Liver (tissue), 3 donors: ENCODE results near the gene ZNF460.

Experiments used
- CTCF ChIP-seq: fragments of 150-350 bp; IDR thresholded peaks from 2 replicates; pipeline ENCODE4 v1.5.1; 2017; ENCODE audit warnings: improper control_type of control experiment, low read depth, low read length; ENCODE audit not compliant: missing input control
- FOXA1 ChIP-seq: IDR thresholded peaks from 2 replicates; pipeline ENCODE4 v1.6.1; 2016; ENCODE audit warnings: antibody characterized with exemption
- GABPA ChIP-seq, 2 donors: IDR thresholded peaks in 1 of 2; conservative IDR thresholded peaks in 1 of 2; 2 replicates each; pipeline ENCODE4 v1.6.1; 2016; ENCODE audit warnings: antibody characterized with exemption in 2 of 2, mild to moderate bottlenecking in 1 of 2, moderate library complexity in 1 of 2
- HNF4A ChIP-seq, 2 donors: conservative IDR thresholded peaks; 2 replicates each; pipeline ENCODE4 v1.6.1; 2016; ENCODE audit warnings: antibody characterized with exemption in 2 of 2, mild to moderate bottlenecking in 2 of 2
- JUND ChIP-seq, 2 donors: IDR thresholded peaks; 2 replicates each; pipeline ENCODE4 v1.6.1; 2016; ENCODE audit warnings: antibody characterized with exemption in 2 of 2
- MAX ChIP-seq: IDR thresholded peaks from 2 replicates; pipeline ENCODE4 v1.6.1; 2016; ENCODE audit warnings: antibody characterized with exemption
- NR2F2 ChIP-seq: IDR thresholded peaks from 2 replicates; pipeline ENCODE4 v1.6.1; 2016; ENCODE audit warnings: antibody characterized with exemption
- RAD21 ChIP-seq, 2 donors: IDR thresholded peaks; 2 replicates each; pipeline ENCODE4 v1.6.1; 2016; ENCODE audit warnings: antibody characterized with exemption in 2 of 2, mild to moderate bottlenecking in 2 of 2
- RXRA ChIP-seq, 2 donors: IDR thresholded peaks; 2 replicates each; pipeline ENCODE4 v1.6.1; 2017 to 2018; ENCODE audit warnings: antibody characterized with exemption in 2 of 2, mild to moderate bottlenecking in 1 of 2
- TAF1 ChIP-seq: conservative IDR thresholded peaks from 2 replicates; pipeline ENCODE4 v1.6.1; 2016; ENCODE audit warnings: antibody characterized with exemption, mild to moderate bottlenecking
- YY1 ChIP-seq: IDR thresholded peaks from 2 replicates; pipeline ENCODE4 v1.6.1; 2016; ENCODE audit warnings: antibody characterized with exemption, mild to moderate bottlenecking
- ZBTB33 ChIP-seq: IDR thresholded peaks from 2 replicates; pipeline ENCODE4 v1.6.1; 2016; ENCODE audit warnings: antibody characterized with exemption
- TF ChIP-seq, protein P1 (sequence below): IDR thresholded peaks from 2 replicates; pipeline ENCODE4 v1.6.1; 2016; ENCODE audit warnings: antibody characterized with exemption, mild to moderate bottlenecking
- TF ChIP-seq, protein P2 (sequence below): IDR thresholded peaks from 2 replicates; pipeline ENCODE4 v1.6.1; 2016; ENCODE audit warnings: antibody characterized with exemption
- donor health status: healthy.
- donor health status: healthy.

DNA sequence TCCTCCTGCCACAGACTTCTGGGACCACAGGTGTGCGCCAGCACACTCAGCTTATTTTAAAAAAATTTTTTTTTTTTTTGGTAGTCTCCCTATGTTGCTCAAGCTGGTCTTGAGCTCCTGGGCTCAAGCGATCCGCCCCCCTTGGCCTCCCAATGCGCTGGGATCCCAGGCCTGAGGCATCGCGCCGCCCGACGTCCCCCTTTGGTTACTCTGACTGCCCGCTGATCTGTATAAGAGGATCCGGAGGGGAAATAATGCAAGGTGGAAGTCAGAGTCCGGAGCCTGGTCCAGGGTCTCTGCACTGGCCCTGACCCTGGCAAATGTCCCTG lies 40.3 kb upstream of the ZNF460 start:
- TF ChIP-seq RXRA (IDR thresholded peaks at IDR 0.05) = no peak
- no peak for TF ChIP-seq CTCF
- TF ChIP-seq, protein P1, sequence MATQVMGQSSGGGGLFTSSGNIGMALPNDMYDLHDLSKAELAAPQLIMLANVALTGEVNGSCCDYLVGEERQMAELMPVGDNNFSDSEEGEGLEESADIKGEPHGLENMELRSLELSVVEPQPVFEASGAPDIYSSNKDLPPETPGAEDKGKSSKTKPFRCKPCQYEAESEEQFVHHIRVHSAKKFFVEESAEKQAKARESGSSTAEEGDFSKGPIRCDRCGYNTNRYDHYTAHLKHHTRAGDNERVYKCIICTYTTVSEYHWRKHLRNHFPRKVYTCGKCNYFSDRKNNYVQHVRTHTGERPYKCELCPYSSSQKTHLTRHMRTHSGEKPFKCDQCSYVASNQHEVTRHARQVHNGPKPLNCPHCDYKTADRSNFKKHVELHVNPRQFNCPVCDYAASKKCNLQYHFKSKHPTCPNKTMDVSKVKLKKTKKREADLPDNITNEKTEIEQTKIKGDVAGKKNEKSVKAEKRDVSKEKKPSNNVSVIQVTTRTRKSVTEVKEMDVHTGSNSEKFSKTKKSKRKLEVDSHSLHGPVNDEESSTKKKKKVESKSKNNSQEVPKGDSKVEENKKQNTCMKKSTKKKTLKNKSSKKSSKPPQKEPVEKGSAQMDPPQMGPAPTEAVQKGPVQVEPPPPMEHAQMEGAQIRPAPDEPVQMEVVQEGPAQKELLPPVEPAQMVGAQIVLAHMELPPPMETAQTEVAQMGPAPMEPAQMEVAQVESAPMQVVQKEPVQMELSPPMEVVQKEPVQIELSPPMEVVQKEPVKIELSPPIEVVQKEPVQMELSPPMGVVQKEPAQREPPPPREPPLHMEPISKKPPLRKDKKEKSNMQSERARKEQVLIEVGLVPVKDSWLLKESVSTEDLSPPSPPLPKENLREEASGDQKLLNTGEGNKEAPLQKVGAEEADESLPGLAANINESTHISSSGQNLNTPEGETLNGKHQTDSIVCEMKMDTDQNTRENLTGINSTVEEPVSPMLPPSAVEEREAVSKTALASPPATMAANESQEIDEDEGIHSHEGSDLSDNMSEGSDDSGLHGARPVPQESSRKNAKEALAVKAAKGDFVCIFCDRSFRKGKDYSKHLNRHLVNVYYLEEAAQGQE = no peak
- no peak for TF ChIP-seq MAX
- TF ChIP-seq FOXA1 = no peak
- TF ChIP-seq TAF1 = no peak
- TF ChIP-seq RAD21 (IDR thresholded peaks at IDR 0.05) = no peak
- TF ChIP-seq JUND (IDR thresholded peaks at IDR 0.05) = no peak
- TF ChIP-seq, protein P2, sequence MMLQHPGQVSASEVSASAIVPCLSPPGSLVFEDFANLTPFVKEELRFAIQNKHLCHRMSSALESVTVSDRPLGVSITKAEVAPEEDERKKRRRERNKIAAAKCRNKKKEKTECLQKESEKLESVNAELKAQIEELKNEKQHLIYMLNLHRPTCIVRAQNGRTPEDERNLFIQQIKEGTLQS = no peak
- no peak for TF ChIP-seq GABPA (IDR thresholded peaks at IDR 0.05 in 1 of 2, conservative IDR thresholded peaks at IDR 0.05 in 1 of 2)
- no peak for TF ChIP-seq ZBTB33
- peak in 1 of 2 donors; percentile 55 for TF ChIP-seq HNF4A (conservative IDR thresholded peaks at IDR 0.05)
- TF ChIP-seq YY1 = no peak
- TF ChIP-seq NR2F2 = no peak
